HepG2 (cell line): ENCODE results near the gene LAMC3. TPM values are rescaled to one million over a fixed set of nuclear protein-coding genes. Genes with fewer than 3 reads are reported as not detected.
"Not testable (repeated sequence)": the region's sequence is repeated elsewhere in the genome, so short reads cannot be mapped to it uniquely, and the experiment has no call there.

Experiments
- ATAC-seq: fragments of 200-7000 bp; cut with Tn5 transposase; 3 replicates; pipeline ENCODE4 v1.9.1; 2020; ENCODE audit warnings: mild to moderate bottlenecking, moderate library complexity
- BruUV-seq: library from RNA; stranded (reverse); fragments of 400-500 nt; replicated peaks from 2 replicates; lab custom pipeline; 2021; lab: Mats Ljungman, UMichigan
- CTCF ChIA-PET: fragments of 300-600 bp; formaldehyde crosslinking; extraction: SDS; loops from one replicate; lab custom pipeline; 2021; ENCODE audit warnings: low total read pairs, inconsistent platforms, low intra/inter-chr PET ratio; lab: Yijun Ruan, JAX
- POLR2A ChIA-PET: fragments of 350-600 bp; sonication (Branson Sonifier 250); formaldehyde crosslinking; loops from one replicate; lab custom pipeline; 2020; ENCODE audit warnings: antibody characterized with exemption, inconsistent platforms; lab: Yijun Ruan, JAX
- DNase-seq: peaks from one replicate; pipeline ENCODE4 v3.0.0-alpha.2; 2015; ENCODE audit warnings: low spot score
- FAIRE-seq: peaks from 3 replicates; lab custom pipeline; 2011; peaks lifted over from hg19 to GRCh38; lab: Jason Lieb, UNC
- H2AFZ ChIP-seq: one replicate; pipeline ENCODE4 v1.6.1; 2011; ENCODE audit warnings: low read length, inconsistent platforms
- H3K27ac ChIP-seq: fragments of 300-600 bp; 3 replicates; pipeline ENCODE4 v1.8.0; 2011; ENCODE audit warnings: mixed run types, mild to moderate bottlenecking, mixed read lengths, low read length, inconsistent platforms; ENCODE audit not compliant: insufficient read depth; ENCODE audit errors: extremely low read length
- H3K27me3 ChIP-seq, 2 experiments: fragments of 200-600 bp in 1 of 2; 2 replicates in 1 of 2; 3 replicates in 1 of 2; pipeline versions ENCODE4 v1.6.0 to v1.8.0; 2011; ENCODE audit warnings: low read length in 2 of 2, mild to moderate bottlenecking in 2 of 2, moderate library complexity in 2 of 2, inconsistent platforms in 1 of 2; ENCODE audit not compliant: insufficient read depth in 2 of 2, control insufficient read depth in 1 of 2
- H3K36me3 ChIP-seq, 2 experiments: fragments of 200-600 bp in 1 of 2; replicated peaks in 1 of 2; 2 replicates in 1 of 2; 3 replicates in 1 of 2; pipeline versions ENCODE4 v1.5.1 to v1.8.0; 2011; ENCODE audit warnings: low read length in 2 of 2, inconsistent platforms in 1 of 2; ENCODE audit not compliant: insufficient read depth in 2 of 2, control insufficient read depth in 1 of 2
- H3K4me1 ChIP-seq: 2 replicates; pipeline ENCODE4 v1.5.1; 2012; ENCODE audit warnings: low read length, inconsistent platforms; ENCODE audit not compliant: insufficient read depth
- H3K4me2 ChIP-seq: 2 replicates; pipeline ENCODE4 v1.6.0; 2011; ENCODE audit warnings: low read depth, low read length, inconsistent platforms
- H3K4me3 ChIP-seq, 3 experiments: fragments of 200-600 bp in 1 of 3; sonication (generic), shearing (Covaris generic) in 1 of 3; replicated peaks in 1 of 3; 2 replicates each; pipeline ENCODE4 v1.5.1; 2011 to 2016; ENCODE audit warnings: low read length in 3 of 3, inconsistent platforms in 2 of 3, low read depth in 2 of 3, mild to moderate bottlenecking in 2 of 3, control low read depth in 1 of 3, mixed read lengths in 1 of 3; ENCODE audit not compliant: insufficient read depth in 1 of 3
- H3K79me2 ChIP-seq: one replicate; pipeline ENCODE4 v1.6.1; 2011; ENCODE audit warnings: low read length, inconsistent platforms; ENCODE audit not compliant: insufficient read depth
- H3K9ac ChIP-seq: 2 replicates; pipeline ENCODE4 v1.6.0; 2011; ENCODE audit warnings: mild to moderate bottlenecking, low read depth, low read length, inconsistent platforms; ENCODE audit not compliant: insufficient read depth
- H3K9me3 ChIP-seq: 2 replicates; pipeline ENCODE4 v1.5.1; 2012; ENCODE audit warnings: mild to moderate bottlenecking, low read length
- H4K20me1 ChIP-seq: 2 replicates; pipeline ENCODE4 v1.6.0; 2011; ENCODE audit warnings: inconsistent platforms, mild to moderate bottlenecking, low read length, moderate library complexity; ENCODE audit not compliant: insufficient read depth
- SRSF9 ChIP-seq: fragments of 200-400 bp; formaldehyde crosslinking; IDR thresholded peaks from 2 replicates; pipeline ENCODE4 v1.6.1; 2018; ENCODE audit warnings: borderline replicate concordance, mild to moderate bottlenecking, low read depth, low read length; ENCODE audit not compliant: insufficient read depth, poor library complexity, severe bottlenecking
- ZNF776 ChIP-seq: sonication (generic); formaldehyde crosslinking; IDR thresholded peaks from 2 replicates; pipeline ENCODE4 v1.4.0; 2020; ENCODE audit warnings: mild to moderate bottlenecking, missing genetic modification reagents
- WGBS: methylation state at CpG from one replicate; pipeline ENCODE4 v1.1.6; 2017; ENCODE audit warnings: low lambda C conversion rate; 5-methylcytosine and 5-hydroxymethylcytosine counted together
- in situ Hi-C: cut with HindIII; loops from 2 replicates; pipeline ENCODE4 v1.10.0; 2017; ENCODE audit warnings: low pct_unique_long_range_greater_than_20kb; ENCODE audit not compliant: extremely low pct_ligation_motif_present
- intact Hi-C: fragments of 100-400 bp; cut with micrococcal nuclease; formaldehyde crosslinking; loops from one replicate; pipeline ENCODE4 v1.10.0; 2022; ENCODE audit not compliant: unreplicated experiment
- polyA plus RNA-seq, 8 experiments: library from polyadenylated mRNA; depleted of rRNA in 3 of 8; stranded (reverse) in 7 of 8; unstranded in 1 of 8; fragments of >200 nt; fragmentation: Illumina TruSeq in 4 of 8; extraction: Trizol in 4 of 8; gene quantifications; 2 replicates each; pipeline versions ENCODE4 v1.2.1 to v1.2.3, GENCODE V29; 2011 to 2016; ENCODE audit warnings: low read depth in 4 of 8, missing spikeins in 1 of 8, mixed read lengths in 1 of 8; ENCODE audit not compliant: insufficient read depth in 1 of 8
- total RNA-seq, 5 experiments: library from RNA; depleted of rRNA; stranded (reverse); fragments of >200 nt; fragmentation: Illumina TruSeq; extraction: Trizol; gene quantifications; 2 replicates each; pipeline ENCODE4 v1.2.3, GENCODE V29; 2016; ENCODE audit warnings: low read depth in 1 of 5

The LAMC3 gene
- total and polyA plus RNA-seq, 2 of the 13 experiments (the other 11 are each of a cell fraction or from before 2014, with no cell fraction given) = 0.07 to 0.57 TPM

DNA sequence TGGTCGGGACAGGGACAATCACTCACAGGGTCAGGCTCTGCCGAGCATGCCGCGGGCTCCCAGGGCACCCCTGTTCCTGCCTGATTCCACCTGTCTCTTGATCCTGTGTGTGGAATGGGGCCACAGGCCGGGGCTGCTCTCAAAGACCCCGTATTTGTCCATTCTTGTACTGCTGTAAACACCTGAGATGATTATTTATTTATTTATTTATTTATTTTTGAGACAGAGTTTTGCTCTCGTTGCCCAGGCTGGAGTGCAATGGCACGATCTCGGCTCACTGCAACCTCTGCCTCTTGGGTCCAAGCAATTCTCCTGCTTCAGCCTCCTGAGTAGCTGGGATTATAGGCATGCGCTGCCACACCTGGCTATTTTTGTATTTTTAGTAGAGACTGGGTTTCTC lies 25.8 kb downstream of the LAMC3 start:
- H3K27ac ChIP-seq, H3K4me2 ChIP-seq, H3K36me3 ChIP-seq, BruUV-seq, intact Hi-C loops, H3K9me3 ChIP-seq, H4K20me1 ChIP-seq, H3K4me3 ChIP-seq, H3K9ac ChIP-seq, H2AFZ ChIP-seq, FAIRE-seq, DNase-seq, H3K79me2 ChIP-seq, H3K4me1 ChIP-seq, POLR2A ChIA-PET, ATAC-seq, CTCF ChIA-PET, in situ Hi-C loops: not testable (repeated sequence)
- 52% methylated on average over 10 of the region's 10 CpGs for WGBS
- peaks cover 16 to 91% of the 10 kb centered on the region in 2 experiments; a peak in 4 of 5 replicates for H3K27me3 ChIP-seq

DNA sequence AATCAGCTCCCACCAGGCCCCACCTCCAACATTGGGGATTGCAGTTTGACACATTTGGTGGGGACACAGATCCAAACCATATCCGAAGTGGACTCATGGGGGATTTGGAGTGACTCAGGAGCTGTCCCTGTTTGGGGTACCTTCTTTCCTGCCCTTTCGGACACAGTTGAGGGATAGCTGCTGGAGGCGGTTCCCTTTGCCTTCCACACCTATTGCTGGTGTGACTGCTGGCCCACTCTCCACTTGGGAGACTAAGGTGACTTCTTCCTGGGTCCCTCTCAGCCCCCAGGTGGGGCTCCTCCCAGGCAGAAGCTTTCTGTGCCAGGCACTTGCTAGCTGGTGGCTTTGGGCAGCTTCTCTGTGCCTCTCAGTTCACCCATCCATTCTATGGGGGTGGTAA lies 26.6 kb downstream of the LAMC3 start:
- ATAC-seq = no peak
- TF ChIP-seq SRSF9 (no peak), ZNF776 (CRISPR knock-in tag) (no peak)
- intact Hi-C loops = no loop called here

More for the DNA sequence above, 26.6 kb downstream of the LAMC3 start:
- no peak overlapping the region for H3K9ac ChIP-seq
- CTCF ChIA-PET = no interaction called here
- H3K27me3 ChIP-seq = peaks cover 18 to 87% of the 10 kb centered on the region in 2 experiments; a peak in 4 of 5 replicates
- no TSS peak for BruUV-seq
- H3K36me3 ChIP-seq = no peaks in the 10 kb centered on the region
- H2AFZ ChIP-seq = no peak overlapping the region
- POLR2A ChIA-PET = no interaction called here
- no peaks in the 10 kb centered on the region for H3K4me1 ChIP-seq
- 80% methylated on average over 1 of the region's 3 CpGs for WGBS
- no peak for FAIRE-seq
- no peak for DNase-seq
- H3K79me2 ChIP-seq = no peaks in the 10 kb centered on the region
- no peak overlapping the region for H3K4me3 ChIP-seq
- no peaks in the 10 kb centered on the region for H4K20me1 ChIP-seq
- in situ Hi-C loops = no loop called here
- no peak overlapping the region for H3K4me2 ChIP-seq
- H3K9me3 ChIP-seq = no peaks in the 10 kb centered on the region
- no peak overlapping the region for H3K27ac ChIP-seq
